Activated CD4-positive, alpha-beta T cell treated with anti-CD3 and anti-CD28 coated beads, Interleukin-2, amount 10 ng/mL, durations not matched to agents 24 days and 14 days (primary cell): ENCODE results near the gene ZNF488. TPM values are rescaled to one million over a fixed set of nuclear protein-coding genes. Genes with fewer than 3 reads are reported as not detected.

ENCODE experiments used
- DNase-seq: peaks from one replicate; pipeline ENCODE4 v3.0.0; 2022
- H3K27ac Mint-ChIP-seq: one replicate; pipeline ENCODE4 v1.8.0; 2022; ENCODE audit warnings: mild to moderate bottlenecking, mixed read lengths
- H3K27me3 Mint-ChIP-seq: one replicate; pipeline ENCODE4 v1.8.0; 2022; ENCODE audit warnings: mixed read lengths
- H3K36me3 Mint-ChIP-seq: one replicate; pipeline ENCODE4 v1.8.0; 2022; ENCODE audit warnings: low read depth, mild to moderate bottlenecking, mixed read lengths
- H3K4me1 Mint-ChIP-seq: one replicate; pipeline ENCODE4 v1.8.0; 2021; ENCODE audit warnings: mixed read lengths
- H3K4me3 Mint-ChIP-seq: one replicate; pipeline ENCODE4 v1.8.0; 2022; ENCODE audit warnings: mild to moderate bottlenecking, moderate library complexity, mixed read lengths
- H3K9me3 Mint-ChIP-seq: one replicate; pipeline ENCODE4 v1.8.0; 2021; ENCODE audit warnings: mixed read lengths
- intact Hi-C: fragments of 100-400 bp; cut with micrococcal nuclease; formaldehyde crosslinking; loops from one replicate; pipeline ENCODE4 v1.15.1; 2023
- total RNA-seq: library from RNA; stranded (reverse); gene quantifications from 2 replicates; pipeline ENCODE4 v1.2.3, GENCODE V29; 2022

Gene ZNF488
- total RNA-seq, 1 donor from 2014 or later: not detected

DNA sequence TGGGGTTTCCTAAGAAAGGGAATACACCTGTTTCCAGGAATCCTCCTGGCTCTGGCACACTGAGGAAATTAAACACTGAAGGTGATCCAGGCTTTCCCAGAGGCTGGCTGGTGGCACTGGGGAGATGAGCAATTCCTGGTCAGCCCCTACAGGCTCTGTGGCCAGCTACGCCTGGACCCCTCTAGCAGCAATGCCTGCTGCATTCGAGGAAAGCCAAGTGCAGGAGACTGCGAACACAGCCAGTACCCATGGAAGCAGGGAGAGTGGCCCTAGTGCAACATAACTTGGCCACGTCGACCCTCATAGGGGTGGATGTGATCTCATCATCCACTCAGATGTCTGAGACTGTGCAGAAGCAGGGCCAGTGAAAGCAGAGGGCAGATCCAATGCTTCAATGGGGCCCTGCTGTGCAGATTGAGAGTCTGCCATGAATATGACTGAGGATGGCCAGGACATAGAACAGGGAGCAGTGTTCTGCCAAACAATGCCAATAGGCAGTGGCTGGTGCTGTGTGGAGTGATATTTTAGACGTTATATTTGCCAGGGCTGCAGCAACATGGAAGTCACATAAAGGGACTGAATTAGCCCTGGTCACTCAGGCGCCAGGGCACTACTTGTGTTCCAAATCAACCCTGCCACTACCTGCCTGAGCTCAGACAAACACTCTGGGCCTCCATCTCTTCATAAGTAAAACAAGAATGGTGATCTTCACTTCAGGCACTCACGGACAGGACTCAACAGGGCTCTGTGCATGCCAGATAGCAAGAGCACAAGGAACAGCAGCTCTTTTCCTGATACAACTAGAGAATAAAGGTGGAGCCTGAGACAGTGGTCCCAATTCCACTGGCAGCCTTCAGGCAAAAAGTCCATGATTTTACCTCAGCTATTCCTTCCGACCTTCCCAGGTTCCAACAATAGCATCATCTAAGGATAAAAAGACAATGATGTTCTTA is 2.4 kb downstream of the ZNF488 start:
- Mint-ChIP-seq H3K27me3 (peaks cover 56% of the 10 kb centered on the region), H3K9me3 (peaks cover 7% of the 10 kb centered on the region), H3K4me3 (no peak overlapping the region), H3K27ac (no peak overlapping the region), H3K36me3 (no peaks in the 10 kb centered on the region), H3K4me1 (peaks cover 13% of the 10 kb centered on the region)
- intact Hi-C loops: no loop called here
- no peak for DNase-seq

DNA sequence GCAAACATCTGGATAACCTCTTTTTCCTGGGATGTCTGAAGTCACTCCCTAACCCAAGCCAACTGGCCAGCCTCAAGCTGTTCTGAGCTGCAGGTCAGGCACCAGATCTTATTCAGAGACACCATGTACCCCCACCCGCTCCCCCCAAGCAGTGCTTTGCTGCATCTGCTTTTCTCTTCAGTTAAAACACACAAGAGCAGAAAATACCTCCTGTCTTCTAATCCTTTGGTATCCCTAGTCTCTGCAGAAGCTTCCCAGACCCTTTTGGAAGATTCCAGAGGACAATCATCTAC is 3.0 kb downstream of the ZNF488 start:
- H3K4me3 Mint-ChIP-seq: no peak overlapping the region
- no peaks in the 10 kb centered on the region for H3K36me3 Mint-ChIP-seq
- intact Hi-C loops: no loop called here
- H3K4me1 Mint-ChIP-seq: peaks cover 13% of the 10 kb centered on the region
- peaks cover 59% of the 10 kb centered on the region for H3K27me3 Mint-ChIP-seq
- no peak overlapping the region for H3K27ac Mint-ChIP-seq
- no peak for DNase-seq
- H3K9me3 Mint-ChIP-seq: peaks cover 7% of the 10 kb centered on the region

DNA sequence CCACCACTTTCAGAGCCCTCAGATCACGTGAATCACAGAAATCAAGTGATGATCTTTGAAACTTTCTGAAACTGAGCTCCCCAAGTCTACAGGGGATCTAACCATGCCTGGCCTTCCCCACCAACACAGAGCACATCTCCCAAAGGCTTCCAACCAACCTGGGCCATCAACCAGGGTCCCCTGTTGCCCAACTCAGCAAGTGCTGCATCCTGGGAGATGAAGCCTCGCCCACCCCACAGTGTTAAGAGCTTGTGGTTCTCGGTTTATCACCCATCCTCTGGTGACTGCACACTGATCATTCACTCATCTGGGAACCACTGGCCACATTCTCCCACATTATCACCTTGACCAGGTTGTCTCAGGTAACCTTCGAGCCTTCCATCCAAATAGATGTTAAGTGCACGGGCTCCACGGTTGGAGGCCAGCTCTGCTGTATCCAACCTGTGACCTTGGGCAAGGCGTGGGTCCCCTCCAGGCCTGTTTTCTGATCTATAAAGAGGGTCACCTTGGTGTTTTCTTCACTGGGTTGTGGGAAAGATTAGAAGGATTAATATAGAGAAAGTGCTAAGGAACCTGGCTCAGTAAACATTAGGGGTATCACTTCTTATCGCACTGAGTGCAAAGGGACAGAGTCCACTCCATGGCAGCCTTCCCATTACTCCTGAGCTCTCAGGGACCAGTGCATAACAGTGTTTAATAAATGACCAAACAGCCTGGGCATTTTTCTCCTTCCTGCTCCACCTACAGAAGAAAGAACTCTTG is 3.6 kb downstream of the ZNF488 start:
- H3K27ac Mint-ChIP-seq: no peak overlapping the region
- intact Hi-C loops: no loop called here
- peaks cover 13% of the 10 kb centered on the region for H3K4me1 Mint-ChIP-seq
- peaks cover 3% of the 10 kb centered on the region for H3K9me3 Mint-ChIP-seq
- no peaks in the 10 kb centered on the region for H3K36me3 Mint-ChIP-seq
- no peak overlapping the region for H3K4me3 Mint-ChIP-seq
- peaks cover 61% of the 10 kb centered on the region for H3K27me3 Mint-ChIP-seq
- no peak for DNase-seq

DNA sequence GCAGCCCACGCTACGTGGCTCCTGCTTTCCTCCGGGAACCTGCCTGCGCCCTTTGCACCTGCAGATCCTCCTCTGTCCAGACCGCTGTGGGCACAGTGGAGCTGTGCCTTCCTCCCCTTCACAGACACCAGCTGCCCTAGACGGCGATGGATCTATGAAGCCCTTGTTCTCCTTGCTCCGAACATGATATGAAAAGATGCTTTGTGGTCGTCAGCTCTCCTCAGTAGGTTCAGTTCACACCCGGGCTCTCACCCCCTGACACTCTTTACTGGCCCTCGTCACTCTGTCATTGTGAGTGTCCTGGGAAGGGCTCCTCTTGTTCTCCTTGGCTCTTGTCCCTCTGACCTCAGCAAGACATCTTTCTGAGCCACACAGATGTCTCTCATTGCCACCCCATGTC is 4.2 kb downstream of the ZNF488 start:
- Mint-ChIP-seq H3K36me3 (no peaks in the 10 kb centered on the region), H3K27me3 (peaks cover 58% of the 10 kb centered on the region), H3K4me3 (no peak overlapping the region), H3K27ac (no peak overlapping the region), H3K9me3 (no peaks in the 10 kb centered on the region), H3K4me1 (peaks cover 12% of the 10 kb centered on the region)
- intact Hi-C loops: no loop called here
- DNase-seq: no peak

DNA sequence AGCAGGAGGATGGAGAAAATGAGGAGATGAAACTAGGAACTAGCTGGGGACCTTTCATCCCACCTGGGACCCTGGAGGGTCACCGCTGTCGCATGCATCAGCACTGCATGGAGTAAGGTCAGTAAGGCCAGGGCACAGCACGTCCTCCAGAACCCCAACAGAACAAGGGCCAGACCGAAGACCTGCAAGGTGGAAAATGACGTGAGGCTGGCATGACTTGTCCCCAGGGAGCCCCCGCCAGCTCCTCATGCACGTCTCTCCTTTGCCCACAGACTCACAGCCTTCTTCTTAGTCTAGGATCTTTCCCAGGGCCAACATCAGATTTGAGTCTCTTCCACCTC is 4.7 kb downstream of the ZNF488 start:
- Mint-ChIP-seq H3K9me3 (no peaks in the 10 kb centered on the region), H3K36me3 (no peaks in the 10 kb centered on the region), H3K27me3 (peaks cover 55% of the 10 kb centered on the region), H3K4me3 (no peak overlapping the region), H3K4me1 (peaks cover 10% of the 10 kb centered on the region), H3K27ac (no peak overlapping the region)
- intact Hi-C loops: no loop called here
- DNase-seq: no peak

DNA sequence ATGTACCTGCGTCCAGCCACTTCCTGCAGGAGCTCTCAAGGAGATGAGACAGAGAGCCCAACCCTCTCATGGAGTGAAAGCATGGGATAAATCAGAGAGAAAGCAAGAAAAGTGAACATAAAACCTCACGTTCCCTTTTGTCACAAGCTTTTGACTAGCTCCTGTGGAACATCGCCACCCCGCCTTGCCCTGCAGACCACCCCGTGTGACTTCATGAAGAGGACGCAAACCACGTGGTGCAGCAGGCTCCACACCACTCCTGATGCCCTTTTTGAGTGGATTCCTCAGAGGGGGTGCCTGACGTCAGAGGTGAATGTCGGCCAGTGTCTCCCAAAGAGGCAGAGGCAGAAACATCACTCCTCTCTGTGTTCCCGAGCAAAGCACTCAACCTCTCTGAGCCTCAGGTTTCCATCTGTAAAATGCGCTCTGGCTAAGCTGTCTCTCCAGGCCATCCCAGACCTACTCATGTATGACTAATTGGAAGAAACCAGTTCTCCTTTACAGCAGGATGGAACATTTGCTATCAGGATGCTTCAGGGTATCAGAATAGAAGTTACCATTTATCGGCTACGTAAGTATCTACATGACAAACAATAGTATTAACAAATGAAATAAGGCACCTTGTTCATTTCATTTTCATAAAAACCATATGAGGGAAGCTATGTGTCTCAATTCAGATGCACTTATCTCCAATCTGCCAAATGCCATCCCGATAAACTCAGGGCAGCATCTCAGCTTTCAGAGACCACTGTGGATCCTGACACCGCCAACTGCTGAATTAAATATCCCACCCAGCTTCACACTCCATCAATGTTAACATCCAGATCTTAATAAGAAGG is 5.3 kb downstream of the ZNF488 start:
- H3K4me1 Mint-ChIP-seq: peaks cover 7% of the 10 kb centered on the region
- DNase-seq: no peak
- intact Hi-C loops: no loop called here
- peaks cover 53% of the 10 kb centered on the region for H3K27me3 Mint-ChIP-seq
- H3K9me3 Mint-ChIP-seq: no peaks in the 10 kb centered on the region
- no peaks in the 10 kb centered on the region for H3K36me3 Mint-ChIP-seq
- no peak overlapping the region for H3K4me3 Mint-ChIP-seq
- no peak overlapping the region for H3K27ac Mint-ChIP-seq

DNA sequence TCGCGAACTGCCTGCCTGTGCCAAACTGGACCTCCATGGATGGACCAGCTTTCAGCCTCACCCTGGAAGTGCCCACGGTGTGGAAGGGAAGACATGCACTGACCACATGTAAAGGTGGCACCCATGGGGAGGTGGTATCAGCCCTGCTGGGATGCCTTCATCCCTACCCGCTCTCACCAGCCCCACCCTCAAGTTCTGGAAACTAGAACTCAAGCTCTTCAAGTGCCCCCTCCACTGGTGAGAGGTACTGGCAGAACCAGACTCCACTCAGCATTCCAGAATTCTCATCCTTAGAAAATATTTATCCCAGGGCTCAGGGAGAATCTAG is 5.9 kb downstream of the ZNF488 start:
- no peaks in the 10 kb centered on the region for H3K36me3 Mint-ChIP-seq
- DNase-seq: no peak
- H3K27me3 Mint-ChIP-seq: peaks cover 46% of the 10 kb centered on the region
- intact Hi-C loops: no loop called here
- H3K9me3 Mint-ChIP-seq: no peaks in the 10 kb centered on the region
- H3K4me3 Mint-ChIP-seq: no peak overlapping the region
- peaks cover 4% of the 10 kb centered on the region for H3K4me1 Mint-ChIP-seq
- no peak overlapping the region for H3K27ac Mint-ChIP-seq

DNA sequence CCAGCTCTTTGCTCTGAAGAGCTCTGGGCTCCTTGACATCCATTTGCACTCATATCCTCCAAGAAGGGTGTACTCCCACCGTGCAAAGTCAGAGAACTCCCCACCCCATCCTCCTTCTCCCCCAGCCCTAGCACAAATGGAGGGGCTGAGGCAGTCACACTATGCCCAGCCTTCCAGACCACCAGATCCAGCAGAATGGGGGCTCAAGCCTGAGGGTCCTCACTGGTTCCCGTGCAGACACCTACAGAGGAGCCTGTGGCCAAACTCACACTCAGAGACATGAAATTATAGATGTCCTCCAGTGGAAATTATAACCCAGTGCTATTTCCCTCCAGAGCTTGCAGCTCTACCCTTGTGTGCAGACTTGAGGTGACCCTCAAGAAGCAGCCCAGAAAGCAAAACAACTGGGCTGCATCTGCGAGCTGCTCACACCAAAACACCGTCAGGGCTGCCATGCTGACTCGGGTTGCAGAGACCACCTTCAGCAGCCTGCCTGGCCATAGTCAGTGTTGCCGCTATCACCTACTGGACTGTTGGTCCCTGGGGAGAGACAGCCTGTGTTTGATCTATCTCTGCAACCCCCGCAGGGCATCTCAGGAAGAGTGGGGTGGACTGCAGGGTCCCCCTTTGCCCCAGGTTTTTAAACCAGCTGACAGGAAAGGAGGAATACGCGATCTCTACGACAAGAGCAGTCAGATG is 7.4 kb downstream of the ZNF488 start:
- intact Hi-C loops: no loop called here
- no peak overlapping the region for H3K27ac Mint-ChIP-seq
- no peak for DNase-seq
- peaks cover 8% of the 10 kb centered on the region for H3K4me1 Mint-ChIP-seq
- no peaks in the 10 kb centered on the region for H3K9me3 Mint-ChIP-seq
- no peak overlapping the region for H3K4me3 Mint-ChIP-seq
- no peaks in the 10 kb centered on the region for H3K36me3 Mint-ChIP-seq
- peaks cover 34% of the 10 kb centered on the region for H3K27me3 Mint-ChIP-seq

DNA sequence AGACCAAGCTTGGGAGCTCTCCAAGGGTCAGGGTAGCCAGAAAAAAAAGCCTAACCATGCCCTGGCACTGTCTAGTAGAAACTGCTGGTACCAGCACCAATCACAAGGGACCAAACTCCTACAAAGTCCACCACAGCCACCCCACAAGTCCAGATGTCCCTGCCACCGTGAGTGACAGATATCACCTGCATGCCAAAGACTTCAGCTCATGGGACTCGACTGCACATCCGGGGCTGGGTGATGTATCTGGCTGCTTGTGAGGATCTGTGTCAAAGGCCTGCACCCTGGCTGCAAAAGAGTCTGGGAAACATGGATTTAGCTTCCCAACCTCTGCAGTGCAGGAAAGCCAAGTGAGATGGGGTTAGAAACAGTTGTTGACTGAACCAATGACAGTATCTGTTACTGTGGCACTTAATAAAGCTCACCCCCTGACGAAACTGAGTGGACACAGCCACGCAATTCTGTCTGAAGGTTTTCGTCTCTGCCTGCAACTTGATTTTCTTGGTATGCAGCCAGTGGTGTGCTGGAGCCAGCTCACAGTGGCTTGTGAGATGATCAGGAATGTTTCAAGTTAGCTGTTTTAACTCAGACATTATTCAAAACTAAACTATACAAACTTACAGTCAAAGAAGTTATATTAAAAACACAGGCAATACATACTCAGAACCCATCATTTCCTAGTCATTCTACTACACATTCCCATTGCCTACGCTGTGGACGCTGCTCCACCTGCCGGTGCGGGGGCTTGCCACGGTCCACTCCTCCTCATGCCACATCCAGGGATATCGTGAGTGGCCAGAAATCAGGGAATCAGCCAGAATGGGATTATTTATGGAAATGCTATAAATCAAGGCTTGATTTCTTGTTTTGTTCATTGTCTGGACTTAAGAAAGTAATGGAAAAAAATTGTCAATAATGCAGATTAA is 9.2 kb downstream of the ZNF488 start:
- no peak overlapping the region for H3K4me3 Mint-ChIP-seq
- no peak overlapping the region for H3K27ac Mint-ChIP-seq
- H3K36me3 Mint-ChIP-seq: no peaks in the 10 kb centered on the region
- H3K9me3 Mint-ChIP-seq: no peaks in the 10 kb centered on the region
- peaks cover 21% of the 10 kb centered on the region for H3K27me3 Mint-ChIP-seq
- H3K4me1 Mint-ChIP-seq: peaks cover 5% of the 10 kb centered on the region
- intact Hi-C loops: no loop called here
- DNase-seq: no peak

DNA sequence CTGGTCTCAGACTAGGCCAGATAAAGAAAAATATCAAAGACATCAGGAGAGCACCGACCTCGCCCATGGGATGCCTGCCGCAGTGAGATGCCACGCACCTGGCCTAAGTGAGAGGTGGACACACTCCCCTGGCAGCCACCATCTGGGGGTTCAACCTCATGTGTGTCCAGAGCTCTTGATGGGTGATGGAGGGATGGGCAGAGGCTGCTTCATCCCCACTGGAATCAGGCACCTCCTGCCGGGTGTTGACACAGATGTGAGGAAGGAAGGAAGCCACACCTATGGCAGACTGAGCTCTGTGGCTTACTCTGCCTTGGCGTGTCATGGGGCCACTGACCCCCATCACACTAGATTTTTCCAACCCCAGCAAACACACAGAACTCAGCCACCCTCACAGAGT is 11.4 kb downstream of the ZNF488 start:
- H3K9me3 Mint-ChIP-seq: no peaks in the 10 kb centered on the region
- DNase-seq: no peak
- H3K4me3 Mint-ChIP-seq: no peak overlapping the region
- no peaks in the 10 kb centered on the region for H3K36me3 Mint-ChIP-seq
- peaks cover 17% of the 10 kb centered on the region for H3K27me3 Mint-ChIP-seq
- peaks cover 5% of the 10 kb centered on the region for H3K4me1 Mint-ChIP-seq
- H3K27ac Mint-ChIP-seq: no peak overlapping the region
- intact Hi-C loops: no loop called here

DNA sequence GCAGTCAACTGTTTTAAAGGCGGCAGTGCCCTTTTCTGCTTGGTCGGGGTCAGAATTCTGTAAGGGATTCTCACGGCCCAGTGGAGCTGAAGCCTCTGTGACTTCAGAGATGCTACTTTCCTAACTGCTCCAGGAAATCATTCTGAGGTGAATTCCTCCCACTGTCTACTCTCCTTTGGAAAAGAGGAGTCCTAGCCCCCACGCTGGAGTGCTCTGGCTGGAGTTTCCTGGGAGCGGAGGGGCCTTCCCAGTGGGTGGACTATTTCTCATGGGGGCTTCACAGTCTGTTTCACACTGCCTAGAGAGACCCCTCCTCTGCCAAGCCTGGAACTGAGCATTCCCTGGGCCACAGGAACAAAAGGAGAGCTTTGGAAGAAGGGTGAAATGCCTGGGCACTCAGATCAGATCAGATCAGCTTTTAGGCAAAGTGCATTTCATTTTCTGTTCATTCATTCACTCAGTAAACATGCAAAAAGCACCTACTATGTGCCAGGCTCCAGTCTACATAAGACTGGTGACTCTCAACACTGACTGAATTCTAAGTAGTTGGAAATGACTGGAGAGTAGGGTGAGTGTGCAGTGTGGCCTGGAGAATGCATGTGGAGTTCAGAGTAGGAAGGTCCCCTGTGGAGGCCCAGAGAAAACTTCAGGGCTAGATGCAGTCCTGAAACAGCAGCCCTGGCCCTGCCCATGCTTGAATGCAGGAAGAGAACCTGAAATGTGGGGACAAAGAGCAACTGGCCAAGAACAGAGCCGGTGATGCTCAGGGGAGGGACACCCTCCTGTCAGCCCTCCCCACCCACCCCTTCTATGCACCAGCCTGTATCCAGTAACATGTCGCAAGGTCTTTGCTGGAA is 12.2 kb downstream of the ZNF488 start:
- no peak overlapping the region for H3K27ac Mint-ChIP-seq
- no peak for DNase-seq
- intact Hi-C loops: no loop called here
- H3K4me3 Mint-ChIP-seq: no peak overlapping the region
- peaks cover 5% of the 10 kb centered on the region for H3K4me1 Mint-ChIP-seq
- H3K36me3 Mint-ChIP-seq: no peaks in the 10 kb centered on the region
- peaks cover 8% of the 10 kb centered on the region for H3K27me3 Mint-ChIP-seq
- no peaks in the 10 kb centered on the region for H3K9me3 Mint-ChIP-seq

DNA sequence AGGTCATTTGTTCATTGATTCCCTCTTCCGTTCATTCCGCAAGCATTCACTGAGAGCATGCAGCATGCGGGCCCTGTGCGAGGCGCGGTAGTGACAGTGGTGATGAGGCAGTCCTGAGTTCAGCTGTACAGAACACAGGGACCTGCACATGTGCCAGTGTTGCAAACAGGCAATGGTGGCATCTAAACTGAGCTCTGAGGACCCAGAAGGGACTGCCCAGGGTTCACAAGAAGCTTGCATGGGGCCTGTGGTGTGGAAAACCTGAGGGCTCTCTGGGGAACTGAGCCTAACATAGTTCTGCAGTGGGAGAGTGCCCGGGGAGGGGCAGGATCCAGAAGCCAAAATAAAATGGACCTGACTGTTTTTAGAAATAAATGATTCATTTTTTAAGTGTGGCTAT is 13.2 kb downstream of the ZNF488 start:
- Mint-ChIP-seq H3K4me3 (no peak overlapping the region), H3K27ac (no peak overlapping the region), H3K36me3 (no peaks in the 10 kb centered on the region), H3K4me1 (peaks cover 5% of the 10 kb centered on the region), H3K9me3 (no peaks in the 10 kb centered on the region), H3K27me3 (peaks cover 6% of the 10 kb centered on the region)
- intact Hi-C loops: no loop called here
- no peak for DNase-seq
